Mammary microvascular endothelial cell (primary cell): ENCODE data around the gene SALL4. TPM values are rescaled to one million over a fixed set of nuclear protein-coding genes. Genes with fewer than 3 reads are reported as not detected.

Source experiments
- total RNA-seq: library from RNA; depleted of rRNA; stranded (reverse); fragments of >200 nt; gene quantifications from 2 replicates; pipeline ENCODE4 v1.2.3, GENCODE V29; 2015

Gene SALL4
- under 0.01 and 0.10 TPM in 2 replicates for total RNA-seq

DNA sequence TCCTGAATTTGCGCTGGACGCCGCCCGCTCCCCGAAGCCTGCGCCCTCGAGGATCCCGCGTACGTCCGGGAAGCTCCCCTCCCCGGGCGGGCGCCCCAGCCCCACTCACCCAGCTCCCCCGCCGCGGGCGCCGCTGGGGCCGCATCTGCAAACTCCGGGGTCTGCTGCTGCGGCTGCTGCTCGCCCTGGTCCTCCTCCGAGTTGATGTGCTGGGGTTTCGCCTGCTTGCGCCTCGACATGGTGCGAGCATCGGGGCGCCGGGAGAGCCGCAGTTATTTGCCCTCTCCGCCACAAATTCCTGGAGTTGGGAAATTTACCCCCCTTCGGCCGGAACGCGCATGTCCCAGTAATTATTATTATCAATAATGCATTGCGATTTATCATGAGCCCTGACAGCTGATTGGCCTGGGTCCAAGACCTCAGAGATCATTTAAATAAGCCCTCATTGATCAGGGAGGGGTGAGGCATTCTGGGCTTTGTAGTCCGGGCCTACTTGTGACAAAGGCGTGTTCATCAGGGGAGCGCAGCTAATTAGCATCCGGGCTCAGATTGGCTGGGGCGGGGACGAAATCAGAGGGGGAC is at the start of gene SALL4:
SALL4 (minus strand) TSS at position 352 of the 582 bp plus-strand sequence; CDS start at position 239, 113 bp downstream.

DNA sequence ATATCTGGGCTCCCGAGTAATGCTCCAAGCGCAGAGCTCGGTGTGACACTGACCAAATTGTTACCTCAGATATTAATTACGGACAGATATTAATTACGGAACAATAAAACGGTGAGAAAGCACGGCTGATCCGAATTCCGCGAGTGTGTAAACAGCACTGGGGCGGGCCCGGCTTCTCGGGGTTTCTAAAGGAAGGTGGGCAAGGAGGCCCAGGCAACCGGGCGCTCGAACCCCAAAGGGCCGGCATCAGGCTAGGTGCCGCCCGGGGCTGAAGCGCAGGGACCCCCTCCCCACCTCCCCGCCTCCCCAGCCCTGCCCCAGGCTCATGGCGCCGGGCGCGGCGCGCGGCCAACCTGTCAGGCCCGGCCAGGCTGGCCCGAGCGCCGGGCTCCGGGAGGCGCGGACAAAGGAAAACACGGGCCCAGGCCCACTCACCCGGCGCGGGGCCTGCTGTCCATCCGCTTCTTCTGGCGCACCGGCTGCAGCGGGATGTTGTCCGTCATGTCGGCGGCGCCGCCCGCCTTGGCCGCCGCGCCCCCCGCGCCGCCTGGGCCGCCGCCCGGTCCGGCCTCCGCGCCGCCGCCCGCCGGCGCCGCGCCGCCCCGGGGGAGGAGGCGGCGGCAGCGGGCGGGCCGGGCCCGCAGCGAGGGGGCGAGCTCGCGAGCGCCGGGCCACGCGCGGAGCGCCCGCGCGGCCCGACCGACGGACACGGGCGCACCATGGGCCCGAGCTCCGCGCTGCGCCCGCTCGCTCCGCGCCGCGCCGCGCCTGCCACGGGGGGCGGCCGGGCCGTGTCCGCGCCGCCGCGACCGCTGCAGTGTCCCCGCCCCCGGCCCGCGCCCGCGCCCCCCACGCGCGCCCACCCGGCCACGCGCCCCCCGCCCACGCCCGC is 34.2 kb downstream of the SALL4 start, which contains the start of gene ATP9A:
ATP9A (minus strand) TSS at position 524 of the 892 bp plus-strand sequence; CDS start at position 503, 21 bp downstream.

Other genes with a start within 250 kb of the SALL4 start
- gene ATP9A, start 34.1 kb downstream of the SALL4 start, total RNA-seq: 26.5 and 29.1 TPM in 2 replicates